ENCODE data around the gene HMCN2. TPM values are rescaled to one million over a fixed set of nuclear protein-coding genes. Genes with fewer than 3 reads are reported as not detected.

The HMCN2 gene
- total and polyA plus RNA-seq, 5 donors from 2014 or later, result not detected

- Mint-ChIP-seq H3K4me1 (no peaks in the 10 kb centered on the region), H3K9me3 (no peaks in the 10 kb centered on the region), H3K27ac (no peak overlapping the region), H3K27me3 (peaks cover 10% of the 10 kb centered on the region), H3K36me3 (no peaks in the 10 kb centered on the region), H3K4me3 (no peak overlapping the region)
- Histone ChIP-seq H3K27me3 (ENCODE audit: control insufficient read depth, insufficient read depth, low read length) (no peaks in the 10 kb centered on the region), H3K9me3 (ENCODE audit: control insufficient read depth in 2 of 2, low read length in 2 of 2) (no peaks in the 10 kb centered on the region), H3K4me3 (ENCODE audit: low read depth, low read length) (no peak overlapping the region), H3K4me1 (ENCODE audit: control insufficient read depth, insufficient read depth, low read length, poor library complexity, severe bottlenecking) (no peaks in the 10 kb centered on the region), H3K27ac (ENCODE audit: insufficient read depth, low read length, poor library complexity, severe bottlenecking) (no peak overlapping the region), H3K36me3 (ENCODE audit: control insufficient read depth, insufficient read depth, low read length) (no peaks in the 10 kb centered on the region)
- DNase-seq (no peak), ATAC-seq (ENCODE audit: low read depth in 2 of 2) (no peak)
These were observed 113.5 kb downstream of the HMCN2 start for GRCh38 chr9:130378875-130379648.

DNA sequence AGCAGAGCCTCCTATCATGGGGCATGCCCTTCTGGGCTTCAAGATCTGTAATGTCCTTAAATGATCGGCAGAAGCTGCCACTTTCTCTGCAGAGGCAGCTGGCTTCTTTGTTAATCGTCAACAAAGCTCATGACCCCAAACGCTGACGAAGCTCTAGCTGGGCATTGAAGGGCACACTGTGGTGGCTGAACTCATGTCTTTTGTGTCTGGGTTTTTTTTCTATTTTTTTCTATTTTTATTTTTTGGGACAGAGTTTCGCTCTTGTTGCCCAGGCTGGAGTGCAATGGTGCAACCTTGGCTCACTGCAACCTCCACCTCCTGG is 114.0 kb downstream of the HMCN2 start:
- H3K4me1 Mint-ChIP-seq, result no peaks in the 10 kb centered on the region
- no peaks in the 10 kb centered on the region for H3K4me1 ChIP-seq (ENCODE audit: control insufficient read depth, insufficient read depth, low read length, poor library complexity, severe bottlenecking)
- ATAC-seq (ENCODE audit: low read depth in 2 of 2), result no peak

GRCh38 chr9:130380920-130381469 is 115.4 kb downstream of the HMCN2 start:
- H3K4me1 ChIP-seq (ENCODE audit: control insufficient read depth, insufficient read depth, low read length, poor library complexity, severe bottlenecking), result no peaks in the 10 kb centered on the region
- no peaks in the 10 kb centered on the region for H3K4me1 Mint-ChIP-seq
- peaks cover 6% of the 10 kb centered on the region for H3K27me3 Mint-ChIP-seq
- H3K4me3 Mint-ChIP-seq, result no peak overlapping the region
- DNase-seq, result no peak
- no peaks in the 10 kb centered on the region for H3K9me3 Mint-ChIP-seq
- H3K27ac ChIP-seq (ENCODE audit: insufficient read depth, low read length, poor library complexity, severe bottlenecking), result no peak overlapping the region
- ATAC-seq (ENCODE audit: low read depth in 2 of 2), result no peak
- no peaks in the 10 kb centered on the region for H3K27me3 ChIP-seq (ENCODE audit: control insufficient read depth, insufficient read depth, low read length)
- H3K9me3 ChIP-seq (ENCODE audit: control insufficient read depth in 2 of 2, low read length in 2 of 2), result no peaks in the 10 kb centered on the region
- no peaks in the 10 kb centered on the region for H3K36me3 Mint-ChIP-seq
- H3K27ac Mint-ChIP-seq, result no peak overlapping the region
- H3K4me3 ChIP-seq (ENCODE audit: low read depth, low read length), result no peak overlapping the region
- H3K36me3 ChIP-seq (ENCODE audit: control insufficient read depth, insufficient read depth, low read length), result no peaks in the 10 kb centered on the region

More for the DNA sequence above, 114.0 kb downstream of the HMCN2 start:
- Mint-ChIP-seq H3K27ac (no peak overlapping the region), H3K9me3 (no peaks in the 10 kb centered on the region), H3K36me3 (no peaks in the 10 kb centered on the region), H3K27me3 (peaks cover 9% of the 10 kb centered on the region), H3K4me3 (no peak overlapping the region)
- H3K27me3 ChIP-seq (ENCODE audit: control insufficient read depth, insufficient read depth, low read length), result no peaks in the 10 kb centered on the region
- H3K27ac ChIP-seq (ENCODE audit: insufficient read depth, low read length, poor library complexity, severe bottlenecking), result no peak overlapping the region
- no peak for DNase-seq
- H3K4me3 ChIP-seq (ENCODE audit: low read depth, low read length), result no peak overlapping the region
- no peaks in the 10 kb centered on the region for H3K36me3 ChIP-seq (ENCODE audit: control insufficient read depth, insufficient read depth, low read length)
- no peaks in the 10 kb centered on the region for H3K9me3 ChIP-seq (ENCODE audit: control insufficient read depth in 2 of 2, low read length in 2 of 2)

GRCh38 chr9:130381660-130382059 is 116.1 kb downstream of the HMCN2 start:
- H3K4me1 ChIP-seq (ENCODE audit: control insufficient read depth, insufficient read depth, low read length, poor library complexity, severe bottlenecking), result no peaks in the 10 kb centered on the region
- DNase-seq (no peak), ATAC-seq (ENCODE audit: low read depth in 2 of 2) (no peak)
- Mint-ChIP-seq H3K36me3 (no peaks in the 10 kb centered on the region), H3K27me3 (peaks cover 6% of the 10 kb centered on the region), H3K4me1 (no peaks in the 10 kb centered on the region), H3K27ac (no peak overlapping the region), H3K9me3 (no peaks in the 10 kb centered on the region), H3K4me3 (no peak overlapping the region)
- no peaks in the 10 kb centered on the region for H3K36me3 ChIP-seq (ENCODE audit: control insufficient read depth, insufficient read depth, low read length)
- H3K9me3 ChIP-seq (ENCODE audit: control insufficient read depth in 2 of 2, low read length in 2 of 2), result no peaks in the 10 kb centered on the region
- H3K4me3 ChIP-seq (ENCODE audit: low read depth, low read length), result no peak overlapping the region
- H3K27ac ChIP-seq (ENCODE audit: insufficient read depth, low read length, poor library complexity, severe bottlenecking), result no peak overlapping the region
- H3K27me3 ChIP-seq (ENCODE audit: control insufficient read depth, insufficient read depth, low read length), result no peaks in the 10 kb centered on the region

GRCh38 chr9:130382096-130382495 is 116.5 kb downstream of the HMCN2 start:
- Mint-ChIP-seq H3K27me3 (peaks cover 6% of the 10 kb centered on the region), H3K36me3 (no peaks in the 10 kb centered on the region), H3K27ac (no peak overlapping the region), H3K9me3 (no peaks in the 10 kb centered on the region), H3K4me3 (no peak overlapping the region), H3K4me1 (no peaks in the 10 kb centered on the region)
- Histone ChIP-seq H3K27me3 (ENCODE audit: control insufficient read depth, insufficient read depth, low read length) (no peaks in the 10 kb centered on the region), H3K27ac (ENCODE audit: insufficient read depth, low read length, poor library complexity, severe bottlenecking) (no peak overlapping the region), H3K4me1 (ENCODE audit: control insufficient read depth, insufficient read depth, low read length, poor library complexity, severe bottlenecking) (no peaks in the 10 kb centered on the region), H3K9me3 (ENCODE audit: control insufficient read depth in 2 of 2, low read length in 2 of 2) (no peaks in the 10 kb centered on the region), H3K4me3 (ENCODE audit: low read depth, low read length) (no peak overlapping the region), H3K36me3 (ENCODE audit: control insufficient read depth, insufficient read depth, low read length) (no peaks in the 10 kb centered on the region)
- ATAC-seq (ENCODE audit: low read depth in 2 of 2) (no peak), DNase-seq (no peak)

- no peak overlapping the region for H3K4me3 ChIP-seq (ENCODE audit: low read depth, low read length)
- ATAC-seq (ENCODE audit: low read depth in 2 of 2) (no peak), DNase-seq (no peak)
- Mint-ChIP-seq H3K4me3 (no peak overlapping the region), H3K4me1 (no peaks in the 10 kb centered on the region), H3K27ac (no peak overlapping the region), H3K36me3 (no peaks in the 10 kb centered on the region), H3K9me3 (no peaks in the 10 kb centered on the region), H3K27me3 (peaks cover 6% of the 10 kb centered on the region)
- no peaks in the 10 kb centered on the region for H3K27me3 ChIP-seq (ENCODE audit: control insufficient read depth, insufficient read depth, low read length)
- no peak overlapping the region for H3K27ac ChIP-seq (ENCODE audit: insufficient read depth, low read length, poor library complexity, severe bottlenecking)
- no peaks in the 10 kb centered on the region for H3K4me1 ChIP-seq (ENCODE audit: control insufficient read depth, insufficient read depth, low read length, poor library complexity, severe bottlenecking)
- H3K9me3 ChIP-seq (ENCODE audit: control insufficient read depth in 2 of 2, low read length in 2 of 2), result no peaks in the 10 kb centered on the region
- no peaks in the 10 kb centered on the region for H3K36me3 ChIP-seq (ENCODE audit: control insufficient read depth, insufficient read depth, low read length)
These were observed 117.2 kb downstream of the HMCN2 start for GRCh38 chr9:130382636-130383349.

DNA sequence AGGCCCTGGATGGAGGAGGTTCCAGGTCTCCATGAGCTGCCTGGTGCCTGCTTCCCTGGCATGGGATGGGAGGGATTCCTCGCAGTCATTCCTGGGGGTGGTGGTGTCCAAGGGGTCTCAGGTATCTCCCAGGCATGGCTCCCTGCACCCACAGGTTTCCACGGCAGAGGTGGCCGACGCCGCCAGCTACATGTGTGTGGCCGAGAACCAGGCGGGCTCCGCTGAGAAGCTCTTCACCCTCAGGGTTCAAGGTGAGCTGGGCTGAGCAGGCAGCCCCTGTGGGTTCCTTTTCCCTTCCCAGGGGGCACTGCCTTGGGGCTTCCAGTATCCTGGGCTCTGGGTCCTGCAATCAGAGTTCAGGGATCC is 117.8 kb downstream of the HMCN2 start:
- Mint-ChIP-seq H3K4me3 (no peak overlapping the region), H3K36me3 (no peaks in the 10 kb centered on the region), H3K9me3 (no peaks in the 10 kb centered on the region), H3K27ac (no peak overlapping the region), H3K4me1 (no peaks in the 10 kb centered on the region), H3K27me3 (peaks cover 6% of the 10 kb centered on the region)
- H3K36me3 ChIP-seq (ENCODE audit: control insufficient read depth, insufficient read depth, low read length), result no peaks in the 10 kb centered on the region
- no peaks in the 10 kb centered on the region for H3K27me3 ChIP-seq (ENCODE audit: control insufficient read depth, insufficient read depth, low read length)
- ATAC-seq (ENCODE audit: low read depth in 2 of 2), result no peak
- H3K9me3 ChIP-seq (ENCODE audit: control insufficient read depth in 2 of 2, low read length in 2 of 2), result no peaks in the 10 kb centered on the region
- no peaks in the 10 kb centered on the region for H3K4me1 ChIP-seq (ENCODE audit: control insufficient read depth, insufficient read depth, low read length, poor library complexity, severe bottlenecking)
- no peak for DNase-seq
- H3K4me3 ChIP-seq (ENCODE audit: low read depth, low read length), result no peak overlapping the region
- H3K27ac ChIP-seq (ENCODE audit: insufficient read depth, low read length, poor library complexity, severe bottlenecking), result no peak overlapping the region
